Trophoblast cell (in vitro differentiated cells and primary cell): Measurements from ENCODE around the gene UBA7.
"Not testable (repeated sequence)": the region's sequence is repeated elsewhere in the genome, so short reads cannot be mapped to it uniquely, and the experiment has no call there.

ENCODE experiments used
- DNase-seq, 2 donors: peaks; one replicate each; pipeline ENCODE4 v3.0.0-alpha.2; 2016
- H2AFZ ChIP-seq: 2 replicates; pipeline ENCODE4 v1.6.1; 2013; ENCODE audit warnings: low read length, moderate library complexity, mild to moderate bottlenecking; ENCODE audit not compliant: insufficient read depth, poor library complexity
- H2AK5ac ChIP-seq: 2 replicates; pipeline ENCODE4 v1.6.1; 2013; ENCODE audit warnings: mild to moderate bottlenecking, low read length
- H2BK120ac ChIP-seq: 2 replicates; pipeline ENCODE4 v1.6.1; 2013; ENCODE audit warnings: low read length, mild to moderate bottlenecking, moderate library complexity; ENCODE audit not compliant: insufficient read depth, poor library complexity
- H2BK12ac ChIP-seq: 2 replicates; pipeline ENCODE4 v1.6.1; 2013; ENCODE audit warnings: mild to moderate bottlenecking, low read length, moderate library complexity
- H2BK5ac ChIP-seq: 2 replicates; pipeline ENCODE4 v1.6.1; 2013; ENCODE audit warnings: low read length, low read depth, moderate library complexity, mild to moderate bottlenecking; ENCODE audit not compliant: poor library complexity
- H3K14ac ChIP-seq: 2 replicates; pipeline ENCODE4 v1.6.1; 2013; ENCODE audit warnings: mild to moderate bottlenecking, low read length
- H3K18ac ChIP-seq: 2 replicates; pipeline ENCODE4 v1.6.1; 2013; ENCODE audit warnings: mild to moderate bottlenecking, low read length
- H3K23ac ChIP-seq: 2 replicates; pipeline ENCODE4 v1.6.1; 2013; ENCODE audit warnings: low read length
- H3K27ac ChIP-seq: 2 replicates; pipeline ENCODE4 v1.5.1; 2013; ENCODE audit warnings: low read depth, mild to moderate bottlenecking, inconsistent platforms, low read length, moderate library complexity
- H3K27me3 ChIP-seq: 2 replicates; pipeline ENCODE4 v1.6.1; 2013; ENCODE audit warnings: inconsistent platforms, mild to moderate bottlenecking, low read length, moderate library complexity; ENCODE audit not compliant: insufficient read depth
- H3K36me3 ChIP-seq, 2 experiments: 1 replicate in 1 of 2; 2 replicates in 1 of 2; pipeline ENCODE4 v1.6.1; 2013; ENCODE audit warnings: low read length in 2 of 2, mild to moderate bottlenecking in 2 of 2, moderate library complexity in 1 of 2; ENCODE audit not compliant: insufficient read depth in 2 of 2, control insufficient read depth in 1 of 2
- H3K4ac ChIP-seq: 2 replicates; pipeline ENCODE4 v1.6.1; 2013; ENCODE audit warnings: low read depth, mild to moderate bottlenecking, low read length, moderate library complexity
- H3K4me1 ChIP-seq, 2 experiments: 1 replicate in 1 of 2; 2 replicates in 1 of 2; pipeline ENCODE4 v1.6.1; 2013; ENCODE audit warnings: low read length in 2 of 2, mild to moderate bottlenecking in 2 of 2, moderate library complexity in 1 of 2; ENCODE audit not compliant: insufficient read depth in 2 of 2, control insufficient read depth in 1 of 2
- H3K4me2 ChIP-seq: 2 replicates; pipeline ENCODE4 v1.6.1; 2013; ENCODE audit warnings: inconsistent platforms, mild to moderate bottlenecking, low read length, moderate library complexity
- H3K4me3 ChIP-seq: 2 replicates; pipeline ENCODE4 v1.5.1; 2013; ENCODE audit warnings: mild to moderate bottlenecking, low read depth, low read length, inconsistent platforms
- H3K79me1 ChIP-seq: one replicate; pipeline ENCODE4 v1.6.1; 2013; ENCODE audit warnings: low read length
- H3K79me2 ChIP-seq: 2 replicates; pipeline ENCODE4 v1.6.1; 2013; ENCODE audit warnings: low read length, mild to moderate bottlenecking; ENCODE audit not compliant: control insufficient read depth, insufficient read depth, poor library complexity
- H3K9ac ChIP-seq: 2 replicates; pipeline ENCODE4 v1.6.1; 2013; ENCODE audit warnings: mild to moderate bottlenecking, low read length
- H3K9me3 ChIP-seq: 2 replicates; pipeline ENCODE4 v1.6.1; 2013; ENCODE audit warnings: low read depth, mild to moderate bottlenecking, control low read depth, inconsistent platforms, low read length; ENCODE audit not compliant: insufficient read depth
- H4K12ac ChIP-seq: 2 replicates; pipeline ENCODE4 v1.6.1; 2013; ENCODE audit warnings: low read depth, mild to moderate bottlenecking, low read length, moderate library complexity
- H4K8ac ChIP-seq: 2 replicates; pipeline ENCODE4 v1.6.1; 2013; ENCODE audit warnings: low read depth, mild to moderate bottlenecking, low read length, moderate library complexity
- H4K91ac ChIP-seq: one replicate; pipeline ENCODE4 v1.6.1; 2013; ENCODE audit warnings: low read depth, mild to moderate bottlenecking, low read length, moderate library complexity
- WGBS: extraction: QIAGEN DNeasy Blood & Tissue Kit; methylation state at CpG from one replicate; pipeline ENCODE4 v1.1.7; 2013; ENCODE audit warnings: missing lambda C conversion rate; ENCODE audit not compliant: insufficient read length, insufficient coverage; ENCODE audit errors: extremely low coverage; 5-methylcytosine and 5-hydroxymethylcytosine counted together

Gene UBA7

GRCh38 chr3:49826016-49826415 is 12.3 kb upstream of the UBA7 start:
- Histone ChIP-seq H3K4ac (no peak overlapping the region), H3K4me3 (no peak overlapping the region), H3K18ac (no peak overlapping the region), H3K79me2 (no peaks in the 10 kb centered on the region), H3K79me1 (no peaks in the 10 kb centered on the region), H3K36me3 (peaks cover 17 to 22% of the 10 kb centered on the region in 2 experiments), H3K4me1 (no peaks in the 10 kb centered on the region), H4K91ac (no peak overlapping the region), H3K27ac (no peak overlapping the region), H2AK5ac (no peak overlapping the region), H4K12ac (no peak overlapping the region), H3K9me3 (no peaks in the 10 kb centered on the region), H3K14ac (no peak overlapping the region), H3K9ac (no peak overlapping the region), H2BK120ac (no peak overlapping the region), H2AFZ (no peak overlapping the region), H2BK12ac (no peak overlapping the region), H4K8ac (no peak overlapping the region), H3K4me2 (no peak overlapping the region), H3K23ac (no peak overlapping the region), H2BK5ac (no peak overlapping the region), H3K27me3 (no peaks in the 10 kb centered on the region)
- no peak for DNase-seq
- no CpG with 5 or more reads among the region's 6 CpGs for WGBS

GRCh38 chr3:49823131-49823530 is 9.4 kb upstream of the UBA7 start:
- not testable (repeated sequence) for H3K4me2 ChIP-seq, H2BK120ac ChIP-seq, H2AFZ ChIP-seq, H3K27ac ChIP-seq, H3K79me2 ChIP-seq, H3K23ac ChIP-seq, H3K9ac ChIP-seq, H4K8ac ChIP-seq, H3K18ac ChIP-seq, H3K9me3 ChIP-seq, H2BK5ac ChIP-seq, H2AK5ac ChIP-seq, H3K14ac ChIP-seq, H3K27me3 ChIP-seq, H3K79me1 ChIP-seq, H3K4ac ChIP-seq, DNase-seq, H2BK12ac ChIP-seq, H4K12ac ChIP-seq, H3K4me1 ChIP-seq, H4K91ac ChIP-seq, H3K36me3 ChIP-seq, H3K4me3 ChIP-seq
- WGBS: no CpG with 5 or more reads among the region's 3 CpGs

GRCh38 chr3:49812916-49813496 is 747 bp downstream of the UBA7 start:
- no peak for DNase-seq
- WGBS: no CpG with 5 or more reads among the region's 9 CpGs

GRCh38 chr3:49807431-49808114 is 6.2 kb downstream of the UBA7 start:
- Histone ChIP-seq H3K27me3 (no peaks in the 10 kb centered on the region), H3K9ac (no peak overlapping the region), H3K23ac (no peak overlapping the region), H3K4ac (peak overlapping the region; percentile 22), H3K14ac (peak overlapping the region; percentile 8), H2AK5ac (peak overlapping the region; percentile 60), H3K79me2 (peaks cover 1% of the 10 kb centered on the region), H3K36me3 (no peaks in the 10 kb centered on the region), H4K8ac (peak overlapping the region; percentile 16), H2BK12ac (peak overlapping the region; percentile 34), H3K27ac (peak overlapping the region; percentile 59), H3K4me2 (peak overlapping the region; percentile 37), H3K4me3 (peak overlapping the region; percentile 0), H2BK120ac (peak overlapping the region; percentile 75), H3K79me1 (peaks cover 26% of the 10 kb centered on the region), H3K9me3 (peaks cover 2% of the 10 kb centered on the region), H4K91ac (peak overlapping the region; percentile 90), H3K18ac (peak overlapping the region; percentile 26), H2AFZ (no peak overlapping the region), H4K12ac (no peak overlapping the region), H3K4me1 (peaks cover 38 to 42% of the 10 kb centered on the region in 2 experiments), H2BK5ac (peak overlapping the region; percentile 1)
- DNase-seq: no peak
- WGBS: no CpG with 5 or more reads among the region's 13 CpGs

More at GRCh38 chr3:49812916-49813496, 747 bp downstream of the UBA7 start:
- H3K23ac ChIP-seq: no peak overlapping the region
- H3K4me2 ChIP-seq: no peak overlapping the region
- no peak overlapping the region for H3K4me3 ChIP-seq
- H3K27ac ChIP-seq: no peak overlapping the region
- peaks cover 4% of the 10 kb centered on the region for H3K79me1 ChIP-seq
- no peak overlapping the region for H2AFZ ChIP-seq
- no peak overlapping the region for H2BK12ac ChIP-seq
- no peaks in the 10 kb centered on the region for H3K36me3 ChIP-seq
- H2AK5ac ChIP-seq: no peak overlapping the region
- H4K8ac ChIP-seq: no peak overlapping the region
- H3K4ac ChIP-seq: no peak overlapping the region
- H3K4me1 ChIP-seq: peaks cover 7 to 10% of the 10 kb centered on the region in 2 experiments
- H3K9me3 ChIP-seq: peaks cover 2% of the 10 kb centered on the region
- H3K18ac ChIP-seq: no peak overlapping the region
- H2BK120ac ChIP-seq: no peak overlapping the region
- H3K27me3 ChIP-seq: no peaks in the 10 kb centered on the region
- H4K12ac ChIP-seq: no peak overlapping the region
- no peak overlapping the region for H3K14ac ChIP-seq
- H3K9ac ChIP-seq: no peak overlapping the region
- H4K91ac ChIP-seq: no peak overlapping the region
- peaks cover under 1% of the 10 kb centered on the region for H3K79me2 ChIP-seq
- H2BK5ac ChIP-seq: no peak overlapping the region
